CD4-positive, alpha-beta T cell treated with Interleukin-2 at 100 ng/mL for 4 hours (primary cell): ENCODE results near the gene APRT.
"Not testable (repeated sequence)": the region's sequence is repeated elsewhere in the genome, so short reads cannot be mapped to it uniquely, and the experiment has no call there.

Source experiments
- DNase-seq: peaks from one replicate; pipeline ENCODE4 v3.0.0-alpha.2; 2020; ENCODE audit warnings: low spot score

The APRT gene

GRCh38 chr16:88788749-88789148 lies 23.0 kb downstream of the APRT start:
- not testable (repeated sequence) for DNase-seq

GRCh38 chr16:88787579-88788314 lies 24.0 kb downstream of the APRT start:
- DNase-seq: no peak

GRCh38 chr16:88785106-88785924 lies 26.4 kb downstream of the APRT start, which contains the start of gene PIEZO1:
Gene PIEZO1, minus strand, starts transcription at chr16:88785220. Its CDS starts 256 bp downstream, at chr16:88784964.
- peak; percentile 89 for DNase-seq

- no peak for DNase-seq
Observed at GRCh38 chr16:88784856-88785105, 26.9 kb downstream of the APRT start.

GRCh38 chr16:88784074-88784855 lies 27.5 kb downstream of the APRT start:
- no peak for DNase-seq

GRCh38 chr16:88783391-88784073 lies 28.2 kb downstream of the APRT start:
- DNase-seq: no peak

- peak; percentile 77 for DNase-seq
Observed at GRCh38 chr16:88782454-88783390, 29.0 kb downstream of the APRT start.

GRCh38 chr16:88781140-88782077 lies 30.3 kb downstream of the APRT start:
- DNase-seq: peak; percentile 76

- DNase-seq: no peak
Observed at GRCh38 chr16:88780142-88781062, 31.3 kb downstream of the APRT start.

GRCh38 chr16:88779406-88780141 lies 32.2 kb downstream of the APRT start:
- DNase-seq: no peak

GRCh38 chr16:88778541-88779065 lies 33.1 kb downstream of the APRT start:
- no peak for DNase-seq

GRCh38 chr16:88778271-88778525 lies 33.5 kb downstream of the APRT start:
- no peak for DNase-seq

- no peak for DNase-seq
Observed at GRCh38 chr16:88777471-88778270, 34.1 kb downstream of the APRT start.

GRCh38 chr16:88775825-88776224 lies 35.9 kb downstream of the APRT start:
- DNase-seq: no peak

GRCh38 chr16:88774544-88775393 lies 37.0 kb downstream of the APRT start:
- no peak for DNase-seq

GRCh38 chr16:88773812-88774291 lies 37.9 kb downstream of the APRT start:
- DNase-seq: no peak
